Measurements from ENCODE around the gene DUSP10.

DUSP10 gene

DNA sequence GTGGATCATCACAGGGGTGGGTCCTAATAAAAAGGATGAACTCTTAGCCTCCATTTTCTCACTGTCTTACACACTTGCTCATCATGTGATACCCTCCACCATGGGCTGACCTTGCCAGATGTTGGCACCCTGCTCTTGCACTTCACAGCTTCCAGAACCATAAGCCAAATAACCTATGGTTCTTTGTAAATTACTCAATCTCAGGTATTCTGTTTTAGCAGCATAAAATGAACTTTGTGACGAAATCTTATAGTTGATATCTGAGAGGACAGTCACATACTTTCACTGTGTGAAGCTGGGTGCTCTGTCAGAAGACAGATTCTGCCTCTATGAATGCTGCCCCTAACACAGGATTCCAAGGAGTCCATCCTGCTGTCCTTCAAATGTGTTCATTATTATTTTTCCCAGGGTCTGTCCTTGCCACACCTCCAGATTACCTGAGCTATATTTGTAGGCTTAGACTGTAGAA lies 13.8 kb downstream of the DUSP10 start:
- no peak for DNase-seq

- no peak for DNase-seq
Measured at GRCh38 chr1:221727146-221728036, 14.5 kb downstream of the DUSP10 start.

DNA sequence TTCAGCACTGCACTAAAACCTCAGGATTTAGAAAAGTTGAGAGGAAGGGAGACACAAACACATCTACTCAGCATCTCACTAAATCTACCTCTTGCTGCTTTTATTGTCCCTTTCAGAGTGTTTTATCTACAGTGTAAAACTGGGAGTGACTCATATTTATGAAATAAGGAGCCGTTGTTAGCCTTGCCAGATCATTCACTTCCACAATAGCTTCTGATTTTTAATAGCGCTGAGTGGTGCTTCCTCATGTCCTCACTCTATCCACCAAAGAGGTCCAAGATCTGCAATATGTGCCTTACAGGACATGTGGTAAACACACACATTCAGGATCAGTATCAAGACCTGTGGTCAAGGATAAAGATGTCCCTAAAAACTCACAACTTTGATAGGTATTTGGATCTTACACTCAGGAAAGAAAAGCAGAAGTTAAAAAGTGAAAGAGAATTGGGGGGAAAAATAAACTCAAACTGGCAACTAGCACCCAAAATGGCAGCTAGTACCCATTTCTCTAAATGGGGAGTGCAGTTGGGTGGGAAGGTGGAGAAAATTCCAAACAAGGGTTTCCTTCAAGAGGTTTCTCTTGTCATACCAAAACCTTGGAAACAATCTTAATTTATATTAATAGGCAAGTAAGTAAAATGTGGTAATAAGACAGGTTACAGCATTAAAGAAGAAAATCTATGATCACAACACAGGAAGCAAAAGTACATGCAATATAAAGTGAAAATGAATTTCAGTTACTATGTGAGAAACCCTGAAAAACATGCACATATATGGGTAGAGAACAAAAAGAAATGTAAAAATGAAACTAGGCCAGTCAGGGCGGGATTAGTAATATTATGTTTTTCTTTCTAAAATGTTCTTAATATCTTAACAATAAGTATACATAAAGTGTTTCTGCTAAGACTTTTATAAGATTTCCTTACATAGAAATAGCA lies 15.9 kb downstream of the DUSP10 start:
- no peak for DNase-seq

DNA sequence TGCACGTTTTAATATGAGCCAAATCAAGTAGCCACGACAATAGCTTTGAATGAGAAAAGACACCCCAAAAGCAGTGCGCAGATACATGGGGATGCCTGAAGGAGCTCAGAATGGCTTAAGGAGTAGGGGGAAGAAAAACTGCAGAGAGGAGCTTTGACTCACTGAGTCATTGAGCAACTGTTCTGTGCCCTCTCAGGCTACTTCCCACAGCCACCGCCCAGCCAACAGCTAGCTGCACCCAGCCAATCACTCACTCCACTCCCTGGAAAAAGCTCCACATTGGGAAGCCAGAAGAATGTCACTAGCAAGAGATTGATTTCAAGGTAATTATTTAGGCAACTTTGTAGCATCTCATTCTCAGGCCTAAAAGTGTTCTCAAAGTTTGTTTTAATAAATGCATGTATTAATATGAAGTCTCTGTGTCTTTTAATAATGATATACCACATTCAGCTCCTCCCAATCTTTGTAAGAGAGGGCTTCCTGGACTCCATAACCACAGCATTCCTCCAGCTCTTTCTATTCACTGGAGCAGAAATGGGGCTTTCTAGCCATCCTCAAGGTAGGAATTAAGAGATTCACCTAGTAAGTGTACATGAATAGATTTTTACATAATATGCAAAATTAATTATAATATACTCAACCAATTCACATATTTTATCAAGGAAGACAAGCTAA lies 16.8 kb downstream of the DUSP10 start:
- DNase-seq, result no peak

- no peak for DNase-seq
Measured at GRCh38 chr1:221723848-221724236, 18.0 kb downstream of the DUSP10 start.

- DNase-seq, result no peak
Measured at GRCh38 chr1:221723018-221723847, 18.7 kb downstream of the DUSP10 start.

- no peak for DNase-seq
Measured at GRCh38 chr1:221722254-221723017, 19.5 kb downstream of the DUSP10 start.

- DNase-seq, result no peak
Measured at GRCh38 chr1:221720545-221720944, 21.3 kb downstream of the DUSP10 start.

GRCh38 chr1:221719987-221720386 lies 21.9 kb downstream of the DUSP10 start:
- no peak for DNase-seq

DNA sequence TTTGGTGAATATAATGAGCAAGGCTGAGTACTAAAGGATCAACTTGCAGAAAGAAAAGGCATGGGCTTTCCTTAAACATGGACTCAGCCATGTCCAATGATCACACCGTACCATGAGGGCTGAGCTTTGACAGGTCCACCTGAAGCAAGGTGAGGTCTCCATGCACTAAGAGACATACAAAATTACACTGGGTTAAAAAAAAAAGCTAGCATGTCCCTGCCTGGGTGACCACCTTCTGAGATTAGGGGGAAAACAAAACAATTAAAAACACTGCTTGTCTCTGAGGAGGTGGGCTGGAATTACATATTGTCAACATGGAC lies 22.7 kb downstream of the DUSP10 start:
- DNase-seq, result no peak

- no peak for DNase-seq
Measured at GRCh38 chr1:221718381-221719277, 23.3 kb downstream of the DUSP10 start.

- no peak for DNase-seq
Measured at GRCh38 chr1:221717485-221717853, 24.4 kb downstream of the DUSP10 start.

- DNase-seq, result no peak
Measured at GRCh38 chr1:221716713-221717484, 25.0 kb downstream of the DUSP10 start.

DNA sequence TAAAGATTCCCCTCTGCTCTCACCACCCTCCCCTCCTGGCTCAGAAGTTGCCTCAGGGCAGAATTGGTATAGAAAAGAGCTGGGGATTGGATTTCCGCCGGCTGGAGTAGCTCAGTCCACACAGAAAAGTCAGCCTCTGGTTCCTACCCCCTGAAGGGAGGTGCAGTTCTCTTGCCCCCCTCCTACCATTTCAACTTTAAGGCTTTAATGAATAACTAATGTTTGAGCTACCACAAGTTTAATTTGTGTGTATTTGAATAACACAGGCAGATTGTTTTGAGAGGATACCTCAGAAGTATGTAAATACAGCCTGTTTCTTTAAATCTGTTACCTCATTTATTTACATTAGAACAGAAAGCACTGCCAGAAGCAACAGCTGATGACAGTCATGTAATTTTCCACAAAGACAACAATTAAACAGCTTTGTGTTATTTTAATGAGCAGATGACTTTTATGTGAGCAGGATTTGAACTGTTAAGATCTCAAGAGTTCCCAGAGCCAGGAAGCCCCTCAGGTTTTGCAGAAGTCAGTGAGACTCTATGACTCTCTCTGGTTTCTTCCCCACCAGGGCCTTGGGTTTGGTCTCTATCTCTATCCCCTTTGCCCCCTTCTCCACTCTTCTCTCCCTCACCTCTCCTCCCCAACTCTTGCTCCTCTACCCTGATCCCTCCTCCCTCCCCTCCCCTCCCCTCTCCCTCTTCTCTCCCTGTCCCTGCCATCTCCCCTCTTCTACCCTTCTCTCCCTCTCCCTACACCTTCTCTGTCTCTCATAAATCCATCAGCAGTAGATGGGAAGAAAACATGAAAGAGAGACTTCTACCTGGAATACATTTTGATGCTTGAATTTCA lies 26.3 kb downstream of the DUSP10 start:
- no peak for DNase-seq

- no peak for DNase-seq
Measured at GRCh38 chr1:221714227-221715152, 27.4 kb downstream of the DUSP10 start.

- DNase-seq, result peak; percentile 76
Measured at GRCh38 chr1:221712776-221713431, 29.0 kb downstream of the DUSP10 start.

DNA sequence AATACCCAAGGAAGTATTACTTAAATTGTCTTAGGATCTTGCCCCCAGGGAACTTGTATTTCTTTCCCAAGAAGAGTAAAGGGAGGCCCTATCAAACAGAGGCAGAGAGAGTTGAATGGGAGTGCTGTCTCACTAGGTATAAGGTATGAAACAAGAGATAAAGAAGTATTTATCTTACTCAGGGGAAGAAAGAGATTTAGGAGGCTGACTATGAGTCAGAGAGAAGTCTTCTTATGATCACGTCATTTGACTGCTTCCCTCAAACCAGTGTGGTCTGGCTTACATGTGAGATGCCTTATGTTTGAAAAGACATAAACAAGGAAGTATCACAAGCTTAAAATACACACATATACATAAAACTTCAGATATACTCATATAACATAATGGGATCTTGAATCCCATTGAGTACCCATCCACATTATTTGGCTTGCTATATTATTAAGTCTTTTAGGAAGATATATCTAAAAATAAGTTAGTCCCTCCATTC lies 29.6 kb downstream of the DUSP10 start:
- DNase-seq, result no peak
